Mammary epithelial cell (primary cell): ENCODE data around the gene ZNF609.

Experiments
- EZH2 ChIP-seq: IDR thresholded peaks from 2 replicates; pipeline ENCODE4 v1.6.1; 2012; ENCODE audit warnings: low read length, inconsistent platforms, borderline replicate concordance
- TF ChIP-seq, protein P1 (sequence below), 2 donors: IDR thresholded peaks in 1 of 2; conservative IDR thresholded peaks in 1 of 2; 2 replicates each; pipeline ENCODE4 v1.5.1; 2011 to 2012; ENCODE audit warnings: inconsistent platforms in 2 of 2, low read length in 2 of 2, mild to moderate bottlenecking in 2 of 2, control low read depth in 1 of 2, low read depth in 1 of 2; ENCODE audit not compliant: insufficient read depth in 1 of 2; ENCODE audit errors: extremely low read depth in 1 of 2

DNA sequence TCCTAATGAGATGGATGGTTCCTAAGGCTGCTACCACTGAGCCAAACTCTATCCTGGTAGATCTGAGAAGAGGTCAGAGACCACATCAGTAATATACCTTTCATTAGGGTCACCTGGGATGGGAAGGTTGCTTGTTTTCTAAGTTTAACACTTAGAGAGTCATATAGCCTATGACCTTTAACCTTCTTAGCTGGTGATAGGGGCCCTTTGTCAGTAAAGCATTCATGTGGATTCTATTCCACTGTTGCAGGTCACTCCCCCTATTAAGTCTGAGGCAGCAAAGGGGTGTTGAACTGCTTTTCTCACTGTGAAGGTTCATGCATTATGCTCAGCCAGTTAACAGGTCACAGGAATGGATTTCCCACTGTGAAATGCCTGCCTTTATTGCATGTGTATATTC lies 6.1 kb upstream of the ZNF609 start:
- TF ChIP-seq, protein P1, sequence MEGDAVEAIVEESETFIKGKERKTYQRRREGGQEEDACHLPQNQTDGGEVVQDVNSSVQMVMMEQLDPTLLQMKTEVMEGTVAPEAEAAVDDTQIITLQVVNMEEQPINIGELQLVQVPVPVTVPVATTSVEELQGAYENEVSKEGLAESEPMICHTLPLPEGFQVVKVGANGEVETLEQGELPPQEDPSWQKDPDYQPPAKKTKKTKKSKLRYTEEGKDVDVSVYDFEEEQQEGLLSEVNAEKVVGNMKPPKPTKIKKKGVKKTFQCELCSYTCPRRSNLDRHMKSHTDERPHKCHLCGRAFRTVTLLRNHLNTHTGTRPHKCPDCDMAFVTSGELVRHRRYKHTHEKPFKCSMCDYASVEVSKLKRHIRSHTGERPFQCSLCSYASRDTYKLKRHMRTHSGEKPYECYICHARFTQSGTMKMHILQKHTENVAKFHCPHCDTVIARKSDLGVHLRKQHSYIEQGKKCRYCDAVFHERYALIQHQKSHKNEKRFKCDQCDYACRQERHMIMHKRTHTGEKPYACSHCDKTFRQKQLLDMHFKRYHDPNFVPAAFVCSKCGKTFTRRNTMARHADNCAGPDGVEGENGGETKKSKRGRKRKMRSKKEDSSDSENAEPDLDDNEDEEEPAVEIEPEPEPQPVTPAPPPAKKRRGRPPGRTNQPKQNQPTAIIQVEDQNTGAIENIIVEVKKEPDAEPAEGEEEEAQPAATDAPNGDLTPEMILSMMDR (conservative IDR thresholded peaks at IDR 0.05 in 1 of 2, IDR thresholded peaks at IDR 0.05 in 1 of 2; ENCODE audit: extremely low read depth in 1 of 2, insufficient read depth in 1 of 2, low read depth in 1 of 2, low read length in 2 of 2) = no peak
- TF ChIP-seq EZH2 = no peak
